ENCODE measurements around the gene GTF2IRD1.
"Not testable (repeated sequence)": the region's sequence is repeated elsewhere in the genome, so short reads cannot be mapped to it uniquely, and the experiment has no call there.

Gene GTF2IRD1

DNA sequence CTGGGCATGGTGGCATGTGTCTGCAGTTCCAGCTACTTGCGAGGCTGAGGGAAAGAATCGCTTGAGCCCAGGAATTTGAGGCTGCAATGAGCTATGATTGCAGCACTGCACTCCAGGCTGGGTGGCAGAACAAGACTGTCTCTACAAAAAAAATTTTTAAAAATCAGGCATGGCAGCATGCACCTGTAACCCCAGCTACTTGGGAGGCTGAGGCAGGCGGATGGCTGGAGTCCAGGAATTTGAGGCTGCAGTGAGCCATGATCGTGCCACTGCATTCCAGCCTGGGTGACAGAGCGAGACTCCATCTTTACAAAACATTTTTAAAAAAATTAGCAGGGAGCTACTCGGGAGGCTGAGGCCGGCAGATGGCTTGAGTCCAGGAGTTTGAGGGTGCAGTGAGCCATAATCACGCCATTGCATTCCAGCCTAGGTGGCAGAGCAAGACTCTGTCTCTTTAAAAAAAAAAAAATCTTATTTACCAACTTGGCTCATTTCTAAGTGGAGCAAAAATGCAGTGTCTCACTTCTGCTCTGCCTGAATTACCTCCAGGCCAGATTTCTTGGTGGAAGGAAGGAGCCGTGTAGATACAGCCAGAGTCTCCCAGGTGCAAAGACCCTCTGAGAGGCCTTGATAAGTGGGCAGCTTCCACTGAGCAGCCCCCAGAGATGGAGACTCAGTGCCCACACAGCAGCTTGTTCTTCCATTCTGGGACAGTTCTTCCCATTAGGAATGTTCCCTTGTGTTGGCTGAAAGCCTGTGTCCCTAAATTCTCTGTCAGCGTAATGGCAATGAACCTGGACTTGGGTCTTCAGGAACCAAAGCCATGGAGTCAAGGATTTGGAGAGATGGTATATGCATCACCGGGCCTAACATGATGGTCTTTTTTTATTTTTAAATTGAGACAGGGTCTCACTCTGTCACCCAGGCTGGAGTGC is 30.0 kb downstream of the GTF2IRD1 start:
- DNase-seq (ENCODE audit: low read depth): peak; percentile 54
- TF ChIP-seq, protein P1, sequence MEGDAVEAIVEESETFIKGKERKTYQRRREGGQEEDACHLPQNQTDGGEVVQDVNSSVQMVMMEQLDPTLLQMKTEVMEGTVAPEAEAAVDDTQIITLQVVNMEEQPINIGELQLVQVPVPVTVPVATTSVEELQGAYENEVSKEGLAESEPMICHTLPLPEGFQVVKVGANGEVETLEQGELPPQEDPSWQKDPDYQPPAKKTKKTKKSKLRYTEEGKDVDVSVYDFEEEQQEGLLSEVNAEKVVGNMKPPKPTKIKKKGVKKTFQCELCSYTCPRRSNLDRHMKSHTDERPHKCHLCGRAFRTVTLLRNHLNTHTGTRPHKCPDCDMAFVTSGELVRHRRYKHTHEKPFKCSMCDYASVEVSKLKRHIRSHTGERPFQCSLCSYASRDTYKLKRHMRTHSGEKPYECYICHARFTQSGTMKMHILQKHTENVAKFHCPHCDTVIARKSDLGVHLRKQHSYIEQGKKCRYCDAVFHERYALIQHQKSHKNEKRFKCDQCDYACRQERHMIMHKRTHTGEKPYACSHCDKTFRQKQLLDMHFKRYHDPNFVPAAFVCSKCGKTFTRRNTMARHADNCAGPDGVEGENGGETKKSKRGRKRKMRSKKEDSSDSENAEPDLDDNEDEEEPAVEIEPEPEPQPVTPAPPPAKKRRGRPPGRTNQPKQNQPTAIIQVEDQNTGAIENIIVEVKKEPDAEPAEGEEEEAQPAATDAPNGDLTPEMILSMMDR (IDR thresholded peaks at IDR 0.05; ENCODE audit: insufficient read depth, low read depth, low read length, missing control alignments): no peak
- H3K4me3 ChIP-seq (ENCODE audit: low read length): no peak overlapping the region

DNA sequence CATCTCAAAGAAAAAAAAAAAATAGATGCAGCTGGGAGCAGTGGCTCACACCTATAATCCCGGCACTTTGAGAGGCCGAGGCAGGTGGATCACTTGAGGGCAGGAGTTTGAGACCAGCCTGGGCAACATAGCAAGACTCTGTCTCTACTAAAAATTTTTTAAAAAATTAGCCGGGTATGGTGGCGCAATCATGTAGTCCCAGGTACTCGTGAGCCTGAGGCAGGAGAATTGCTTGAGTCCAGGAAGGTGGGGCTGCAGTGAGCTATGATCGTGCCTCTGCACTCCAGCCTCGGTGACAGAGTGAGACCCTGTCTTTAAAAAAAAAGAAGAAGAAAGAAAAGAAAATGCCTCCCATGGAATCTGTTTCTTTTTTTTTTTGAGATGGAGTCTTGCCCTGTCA is 31.9 kb downstream of the GTF2IRD1 start:
- TF ChIP-seq, protein P1 (IDR thresholded peaks at IDR 0.05; ENCODE audit: insufficient read depth, low read depth, low read length, missing control alignments): no peak
- no peak for DNase-seq (ENCODE audit: low read depth)
- no peak overlapping the region for H3K4me3 ChIP-seq (ENCODE audit: low read length)

DNA sequence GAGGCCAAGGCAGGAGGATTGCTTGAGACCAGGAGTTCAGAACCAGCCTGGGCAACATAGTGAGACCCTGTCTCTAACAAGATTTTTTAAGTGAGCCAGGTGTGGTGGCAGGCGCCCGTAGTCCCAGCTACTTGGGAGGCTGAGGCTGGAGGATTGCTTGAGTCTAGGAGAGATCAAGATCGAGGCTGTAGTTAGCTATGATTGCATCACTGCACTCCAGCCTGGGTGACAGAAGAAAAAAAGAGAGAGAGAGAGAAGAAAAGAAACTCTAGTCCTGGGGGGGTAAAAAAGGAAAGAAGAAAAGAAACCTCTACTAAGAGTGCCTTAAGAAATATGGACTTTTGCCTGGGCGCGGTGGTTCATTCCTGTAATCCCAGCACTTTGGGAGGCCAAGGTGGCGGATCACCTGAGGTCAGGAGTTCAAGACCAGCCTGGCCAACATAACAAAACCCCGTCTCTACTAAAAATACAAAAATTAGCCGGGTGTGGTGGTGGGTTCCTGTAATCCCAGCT is 34.9 kb downstream of the GTF2IRD1 start:
- not testable (repeated sequence) for DNase-seq (ENCODE audit: low read depth); H3K4me3 ChIP-seq (ENCODE audit: low read length)

DNA sequence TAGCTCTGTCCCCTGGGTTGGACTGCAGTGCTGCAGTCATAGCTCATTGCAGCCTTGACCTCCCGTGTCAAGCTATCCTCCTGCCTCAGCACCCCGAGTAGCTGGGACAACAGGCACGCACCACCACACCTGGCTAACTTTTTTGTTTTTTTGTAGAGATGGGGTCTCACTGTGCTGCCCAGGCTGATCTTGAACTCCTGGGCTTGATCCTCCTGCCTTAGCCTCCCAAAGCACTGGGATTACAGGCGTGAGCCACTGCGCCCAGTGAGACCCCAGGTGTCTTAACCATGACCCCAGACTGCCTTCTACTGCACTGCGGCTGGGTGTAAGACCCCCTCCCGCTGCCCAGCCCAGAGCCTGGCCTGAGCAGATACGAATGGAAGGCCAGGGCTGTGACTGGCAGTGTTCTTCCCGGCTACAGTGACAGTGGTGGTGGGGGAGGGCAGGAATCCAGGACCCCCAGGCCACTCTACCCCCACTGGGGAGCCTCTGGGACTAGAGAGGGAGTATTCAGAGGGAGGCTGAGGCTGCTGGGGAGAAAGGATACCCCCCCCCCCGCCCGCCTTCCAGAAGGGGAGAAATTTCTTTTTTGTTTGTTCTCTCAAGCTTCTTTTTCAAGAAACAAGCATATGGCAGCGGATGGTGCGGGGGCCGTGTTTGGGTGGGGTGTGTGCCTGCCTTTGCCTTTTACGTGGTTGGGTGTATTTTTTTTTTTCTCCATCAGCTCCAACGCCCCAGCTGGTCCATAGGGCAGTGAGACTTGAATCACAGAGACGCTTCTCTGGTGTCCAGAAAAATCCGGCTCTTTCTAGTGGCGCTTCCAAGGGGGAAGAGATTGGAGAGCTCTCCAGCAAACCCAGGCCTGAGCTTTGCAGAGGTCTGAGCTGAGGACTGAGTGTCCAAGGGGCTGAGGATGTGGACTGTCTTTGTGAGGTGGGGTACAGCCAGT is 36.6 kb downstream of the GTF2IRD1 start:
- H3K4me3 ChIP-seq (ENCODE audit: low read length): no peak overlapping the region
- DNase-seq (ENCODE audit: low read depth): no peak
- TF ChIP-seq, protein P1 (IDR thresholded peaks at IDR 0.05; ENCODE audit: insufficient read depth, low read depth, low read length, missing control alignments): no peak

DNA sequence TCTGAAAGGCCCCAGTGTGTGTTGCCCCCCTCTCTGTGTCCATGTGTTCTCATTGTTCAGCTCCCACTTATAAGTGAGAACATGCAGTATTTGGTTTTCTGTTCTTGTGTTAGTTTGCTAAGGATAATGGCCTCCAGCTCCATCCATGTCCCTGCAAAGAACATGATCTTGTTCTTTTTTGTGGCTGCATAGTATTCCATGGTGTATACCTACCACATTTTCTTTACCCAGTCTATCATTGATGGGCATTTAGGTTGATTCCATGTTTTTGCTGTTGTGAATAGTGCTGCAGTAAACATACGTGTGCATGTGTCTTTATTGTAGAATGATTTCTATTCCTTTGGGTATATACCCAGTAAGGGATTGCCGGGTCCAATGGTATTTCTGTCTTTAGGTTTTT is 37.8 kb downstream of the GTF2IRD1 start:
- DNase-seq (ENCODE audit: low read depth); H3K4me3 ChIP-seq (ENCODE audit: low read length): not testable (repeated sequence)

DNA sequence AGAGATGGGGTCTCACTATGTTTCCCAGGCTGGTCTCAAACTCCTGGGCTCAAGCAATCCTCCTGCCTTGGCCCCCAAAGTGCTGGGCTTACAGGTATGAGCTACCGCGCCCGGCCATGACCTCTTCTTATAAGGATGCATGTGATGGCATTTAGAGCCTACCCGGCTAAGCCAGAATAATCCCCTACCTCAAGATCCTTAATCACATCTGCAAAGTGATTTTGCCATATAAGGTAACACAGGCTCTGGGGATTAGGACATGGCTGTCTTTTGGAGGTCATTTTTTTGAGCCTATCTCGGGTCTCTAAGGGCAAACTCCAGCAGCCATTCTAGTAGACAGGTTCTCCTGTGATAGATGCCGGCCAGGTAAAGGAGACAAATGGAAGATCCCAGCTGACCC is 39.6 kb downstream of the GTF2IRD1 start:
- H3K4me3 ChIP-seq (ENCODE audit: low read length): no peak overlapping the region
- DNase-seq (ENCODE audit: low read depth): no peak
- TF ChIP-seq, protein P1 (IDR thresholded peaks at IDR 0.05; ENCODE audit: insufficient read depth, low read depth, low read length, missing control alignments): no peak

DNA sequence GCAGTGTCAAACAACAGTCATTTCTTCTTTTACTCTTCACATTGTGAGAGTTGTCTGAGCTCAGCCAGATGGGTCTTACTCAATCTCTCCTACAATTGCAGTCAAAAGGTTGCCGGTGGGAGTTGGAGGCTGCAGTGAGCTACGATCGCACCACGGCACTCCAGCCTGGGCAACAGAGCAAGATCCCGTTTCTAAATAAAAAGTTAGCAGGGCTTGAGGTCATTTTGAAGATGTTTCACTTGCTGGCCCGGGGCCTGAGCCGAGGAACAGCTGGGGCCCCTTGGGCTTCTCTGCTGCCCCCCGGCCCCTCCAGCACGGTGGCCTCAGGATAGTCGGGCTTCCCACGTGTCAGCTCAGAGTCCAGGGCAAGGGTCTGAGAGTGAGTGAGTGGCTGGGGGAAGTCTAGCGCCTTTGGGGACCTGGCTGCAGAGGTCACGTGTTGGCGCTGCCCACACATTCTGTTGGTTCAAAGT is 40.4 kb downstream of the GTF2IRD1 start:
- DNase-seq (ENCODE audit: low read depth): no peak
- TF ChIP-seq, protein P1 (IDR thresholded peaks at IDR 0.05; ENCODE audit: insufficient read depth, low read depth, low read length, missing control alignments): no peak
- H3K4me3 ChIP-seq (ENCODE audit: low read length): no peak overlapping the region

All from epithelial cell of esophagus (primary cell).